GM15510 (cell line): ENCODE data around the gene TSPYL4.

Experiments
- POLR2A ChIP-seq: IDR thresholded peaks from 3 replicates; pipeline ENCODE4 v1.6.1; 2011; ENCODE audit warnings: borderline replicate concordance; ENCODE audit not compliant: insufficient read length; ENCODE audit errors: extremely low read depth

The TSPYL4 gene

GRCh38 chr6:116280161-116280932 is 26.5 kb upstream of the TSPYL4 start:
- no peak for TF ChIP-seq POLR2A

- TF ChIP-seq POLR2A: peak; percentile 84
These were observed 25.6 kb upstream of the TSPYL4 start, which contains the start of gene TSPYL1 for GRCh38 chr6:116279232-116280160. TSS of gene TSPYL1 (minus strand) at chr6:116279930. CDS start at chr6:116279830, 100 bp downstream.

GRCh38 chr6:116278854-116279231 is 25.0 kb upstream of the TSPYL4 start:
- no peak for TF ChIP-seq POLR2A

GRCh38 chr6:116278481-116278829 is 24.6 kb upstream of the TSPYL4 start:
- no peak for TF ChIP-seq POLR2A

- no peak for TF ChIP-seq POLR2A
These were observed 23.2 kb upstream of the TSPYL4 start for GRCh38 chr6:116277124-116277523.

GRCh38 chr6:116271149-116271708 is 17.4 kb upstream of the TSPYL4 start:
- TF ChIP-seq POLR2A: no peak

- TF ChIP-seq POLR2A: no peak
These were observed 14.9 kb upstream of the TSPYL4 start for GRCh38 chr6:116268589-116269293.

GRCh38 chr6:116267836-116268588 is 14.1 kb upstream of the TSPYL4 start:
- no peak for TF ChIP-seq POLR2A

GRCh38 chr6:116266803-116267202 is 12.9 kb upstream of the TSPYL4 start:
- TF ChIP-seq POLR2A: no peak

GRCh38 chr6:116265041-116265829 is 11.4 kb upstream of the TSPYL4 start:
- no peak for TF ChIP-seq POLR2A

- TF ChIP-seq POLR2A: no peak
These were observed 9.5 kb upstream of the TSPYL4 start for GRCh38 chr6:116263353-116263752.

GRCh38 chr6:116258520-116258919 is 4.6 kb upstream of the TSPYL4 start:
- TF ChIP-seq POLR2A: no peak

GRCh38 chr6:116256694-116257093 is 2.8 kb upstream of the TSPYL4 start:
- no peak for TF ChIP-seq POLR2A
